Endothelial cell of hepatic sinusoid (primary cell): ENCODE measurements around the gene HCN4.

Source experiments
- in situ Hi-C: cut with HindIII; loops from 2 replicates; pipeline ENCODE4 v1.10.0; 2017; ENCODE audit warnings: low sequenced_read_pairs

Gene HCN4

DNA sequence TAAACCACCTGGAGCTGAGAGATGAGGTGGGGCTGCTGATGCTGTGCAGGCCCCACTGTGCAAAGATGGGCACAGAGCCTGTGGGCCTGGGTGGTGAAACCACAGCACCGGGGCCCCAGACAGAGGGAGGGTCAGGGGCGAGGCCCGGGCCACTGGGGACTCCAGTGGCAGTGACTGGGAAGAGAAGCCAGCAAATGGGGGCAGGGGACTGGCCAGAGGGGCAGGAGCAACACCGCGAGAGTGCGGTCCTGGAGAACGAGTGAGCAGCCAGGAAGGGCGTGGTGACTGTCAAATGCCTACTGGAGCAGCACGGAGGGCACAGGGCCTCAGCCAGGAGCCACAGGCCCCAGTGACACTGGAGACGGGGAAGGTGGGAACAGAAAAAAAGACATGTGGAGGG lies 39.8 kb downstream of the HCN4 start:
- in situ Hi-C loops, result no loop called here

- in situ Hi-C loops, result no loop called here
Measured at GRCh38 chr15:73328149-73328820, 40.5 kb downstream of the HCN4 start.

DNA sequence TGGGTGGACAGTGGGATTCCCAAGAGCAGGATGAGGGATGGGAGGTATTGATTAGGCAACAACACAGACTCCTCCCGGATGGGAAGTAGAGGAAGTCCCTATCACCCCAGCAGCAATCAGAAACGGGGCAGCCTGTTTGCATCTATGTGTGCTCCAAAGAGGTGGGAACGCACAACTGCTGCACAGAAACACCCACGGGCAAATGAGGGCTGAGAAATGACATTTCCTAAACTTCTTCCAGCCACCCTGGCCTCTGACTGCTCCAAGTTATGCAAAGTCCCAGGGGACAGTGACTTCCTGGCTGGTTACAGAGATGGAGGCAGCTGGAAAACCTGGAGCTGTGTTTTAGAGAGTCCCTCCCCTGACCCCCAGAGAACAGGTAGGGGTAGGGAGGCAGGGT lies 42.6 kb downstream of the HCN4 start:
- in situ Hi-C loops, result no loop called here

DNA sequence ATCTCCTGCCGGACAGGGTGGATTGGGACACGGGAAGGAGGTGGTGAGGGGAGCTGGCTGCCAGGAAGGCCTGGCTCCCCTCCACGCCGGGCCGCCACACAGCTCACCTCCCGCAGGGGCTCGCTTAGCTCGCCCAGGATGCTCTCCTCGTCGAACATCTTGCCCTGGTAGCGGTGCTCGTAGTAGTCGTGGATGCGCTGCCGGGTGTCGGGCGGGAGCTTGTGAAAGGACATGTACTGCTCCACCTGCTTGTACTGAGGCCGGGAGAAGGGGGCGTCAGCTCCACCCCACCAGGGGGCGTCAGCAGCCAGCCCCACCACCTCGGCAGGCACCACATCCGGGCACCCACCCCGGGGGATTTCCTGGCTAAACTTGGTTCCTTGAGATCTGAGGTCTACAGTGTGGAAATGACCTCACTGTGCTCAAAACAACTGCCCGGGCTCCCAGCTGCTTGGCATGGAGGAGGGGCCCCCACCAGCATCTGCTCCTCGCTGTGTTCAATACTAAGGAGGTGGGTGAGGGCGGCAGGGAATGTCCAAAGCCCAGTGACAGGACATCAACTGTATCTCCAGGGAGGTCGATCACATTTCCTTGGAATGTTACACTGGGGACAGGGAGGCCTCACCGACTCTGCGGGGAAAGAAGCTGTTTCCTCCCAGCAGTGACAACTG lies 43.4 kb downstream of the HCN4 start:
- in situ Hi-C loops, result no loop called here

GRCh38 chr15:73324496-73325170 lies 44.1 kb downstream of the HCN4 start:
- in situ Hi-C loops, result no loop called here

DNA sequence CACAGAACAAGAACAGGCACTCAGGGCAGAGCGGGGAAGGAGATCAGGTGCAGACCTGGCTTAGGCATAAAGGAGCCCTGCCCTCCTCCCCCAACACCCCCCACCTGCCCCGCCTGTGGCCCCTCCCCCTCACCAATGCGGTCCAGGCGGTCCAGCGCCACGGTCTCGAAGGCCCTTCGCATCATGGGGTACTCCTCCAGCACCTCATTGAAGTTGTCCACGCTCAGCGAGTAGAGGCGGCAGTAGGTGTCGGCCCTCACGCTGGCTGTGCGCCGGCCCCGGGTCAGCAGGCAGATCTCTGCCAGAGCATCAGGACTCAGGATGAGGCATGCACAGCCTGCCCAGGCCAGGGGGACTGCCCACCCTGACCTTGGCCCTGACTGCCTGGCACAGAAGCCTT lies 44.8 kb downstream of the HCN4 start:
- in situ Hi-C loops, result no loop called here

GRCh38 chr15:73323374-73323955 lies 45.3 kb downstream of the HCN4 start:
- in situ Hi-C loops, result no loop called here

- in situ Hi-C loops, result no loop called here
Measured at GRCh38 chr15:73322665-73323373, 45.9 kb downstream of the HCN4 start.

- in situ Hi-C loops, result no loop called here
Measured at GRCh38 chr15:73321496-73322450, 47.0 kb downstream of the HCN4 start.

DNA sequence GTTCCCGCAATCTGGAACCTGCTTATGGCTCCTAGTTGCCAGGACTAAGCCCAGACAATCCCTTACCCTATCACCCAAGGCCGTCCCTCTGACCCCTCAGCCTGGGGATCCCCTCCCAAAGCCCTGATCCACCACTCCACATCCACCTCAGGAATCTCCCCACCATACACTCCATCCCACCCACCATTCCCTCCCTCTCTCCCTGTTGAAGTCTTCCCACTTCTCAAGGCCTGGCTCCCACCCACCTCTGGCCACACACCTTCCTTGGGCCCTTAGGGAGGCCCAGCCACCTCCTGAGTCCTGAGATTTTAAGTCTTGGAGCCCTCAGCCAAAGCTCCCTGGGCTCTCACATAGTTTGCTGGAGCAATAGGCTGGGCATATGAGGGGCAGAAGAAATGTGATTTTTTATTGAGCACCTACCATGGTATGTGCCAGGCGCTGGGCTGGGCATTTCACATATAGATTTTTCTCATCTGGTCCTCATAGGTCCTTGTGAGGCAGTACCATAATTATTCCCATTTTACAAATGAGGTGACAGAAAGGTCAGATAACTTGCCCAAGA lies 48.1 kb downstream of the HCN4 start:
- in situ Hi-C loops, result no loop called here

GRCh38 chr15:73319460-73320245 lies 49.1 kb downstream of the HCN4 start:
- in situ Hi-C loops, result loop anchor here (5.0 kb wide), 1 partner anchor 43 kb away; no protein-coding TSS in a partner anchor

- in situ Hi-C loops, result loop anchor here (5.0 kb wide), 1 partner anchor 44 kb away; no protein-coding TSS in a partner anchor
Measured at GRCh38 chr15:73318463-73319351, 50.1 kb downstream of the HCN4 start.

DNA sequence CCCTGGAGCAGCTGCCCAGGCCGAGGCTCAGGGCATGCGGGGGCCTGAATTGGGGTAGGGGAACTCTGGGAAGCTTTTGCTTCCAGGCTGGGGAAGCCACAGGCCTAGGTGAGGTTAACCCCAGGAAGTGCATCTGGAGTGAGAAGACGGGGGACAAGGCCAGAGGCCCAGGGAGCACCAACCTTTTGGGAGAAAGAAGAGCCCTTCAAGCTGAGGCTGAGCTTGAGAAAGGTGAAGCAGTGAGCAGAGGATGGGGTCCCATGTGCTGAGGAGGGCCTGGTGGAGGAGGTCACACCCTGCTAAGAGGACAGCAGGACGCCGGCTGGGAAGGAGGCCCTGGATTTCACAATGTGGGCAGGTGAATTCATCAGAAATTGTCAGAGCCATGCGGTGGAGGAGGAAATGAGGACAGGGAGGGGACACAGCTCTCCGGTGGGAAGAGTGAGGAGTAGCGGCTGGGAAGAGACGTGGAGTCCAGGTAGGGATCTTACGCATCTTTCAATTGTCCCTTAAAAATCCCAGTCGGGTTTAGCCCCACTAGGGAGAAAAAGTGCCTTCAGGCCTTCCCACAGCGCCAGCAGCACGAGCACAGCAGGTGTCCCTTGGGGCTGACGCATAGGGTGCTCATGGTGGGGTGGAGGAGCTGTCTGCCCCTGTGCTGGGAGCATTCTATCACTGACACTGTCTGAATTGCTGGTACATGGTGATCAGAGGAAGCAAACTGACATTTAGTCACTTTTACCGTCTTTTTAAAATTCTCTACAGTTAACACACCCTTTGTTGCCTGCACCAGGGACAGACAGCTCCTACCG lies 50.9 kb downstream of the HCN4 start:
- in situ Hi-C loops, result loop anchor here (5.0 kb wide), 1 partner anchor 44 kb away; no protein-coding TSS in a partner anchor

- in situ Hi-C loops, result no loop called here
Measured at GRCh38 chr15:73313861-73314260, 54.9 kb downstream of the HCN4 start.

DNA sequence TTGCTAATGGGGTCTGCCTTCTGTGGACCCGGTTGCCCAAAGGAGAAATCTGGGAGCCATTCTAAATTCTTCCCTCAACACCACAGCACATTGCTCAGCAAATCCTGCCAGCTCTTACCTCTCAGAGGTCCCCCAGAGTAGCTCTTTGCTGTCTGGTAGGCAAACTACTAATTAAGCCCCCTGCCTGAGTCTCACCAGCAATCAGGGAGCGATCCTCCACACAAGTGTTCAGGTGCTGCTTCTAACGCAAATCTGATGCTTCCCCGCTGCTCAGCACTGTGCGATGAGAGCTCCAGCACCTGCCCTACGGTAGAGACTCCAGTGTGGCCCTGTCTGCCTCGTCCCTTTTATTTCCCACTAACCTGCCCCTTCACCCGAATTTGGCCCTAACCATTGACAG lies 60.5 kb downstream of the HCN4 start:
- in situ Hi-C loops, result no loop called here

GRCh38 chr15:73305331-73306211 lies 63.2 kb downstream of the HCN4 start:
- in situ Hi-C loops, result no loop called here
